ENCODE measurements around the gene ZNF254. TPM values are rescaled to one million over a fixed set of nuclear protein-coding genes. Genes with fewer than 3 reads are reported as not detected.

ZNF254 gene
- total and polyA plus RNA-seq, 9 of the 15 experiments (the other 6 are each of a cell fraction or from before 2014, with no cell fraction given), result 10.7 to 22.1 (median 14.2) TPM

- Histone ChIP-seq H3K27ac (ENCODE audit: extremely low read depth, low read depth, low read length) (no peak overlapping the region), H2AFZ (ENCODE audit: low read depth, low read length) (no peak overlapping the region), H3K79me2 (ENCODE audit: control insufficient read depth, insufficient read depth, low read length) (no peaks in the 10 kb centered on the region), H3K9me1 (ENCODE audit: control insufficient read depth, insufficient read depth, low read length) (no peaks in the 10 kb centered on the region), H3K36me3 (ENCODE audit: control insufficient read depth, insufficient read depth, low read length) (peaks cover 33% of the 10 kb centered on the region; the same call in 2 of the 3 replicates), H3K4me3 (no peak overlapping the region), H3K9me3 (replicated peaks; ENCODE audit: control insufficient read depth, insufficient read depth, low read depth, low read length) (no peaks in the 10 kb centered on the region), H4K20me1 (replicated peaks; ENCODE audit: control insufficient read depth, insufficient read depth, low read length) (no peaks in the 10 kb centered on the region), H3K4me2 (ENCODE audit: insufficient read depth, low read length) (no peak overlapping the region), H3K4me1 (replicated peaks in 1 of 2; ENCODE audit: control insufficient read depth in 2 of 2, insufficient read depth in 2 of 2, low read length in 2 of 2) (no peaks in the 10 kb centered on the region), H3K9ac (ENCODE audit: insufficient read depth in 1 of 2, low read depth in 2 of 2, low read length in 2 of 2) (no peak overlapping the region), H3K27me3 (ENCODE audit: control insufficient read depth in 2 of 2, insufficient read depth in 2 of 2, low read length in 2 of 2) (no peaks in the 10 kb centered on the region)
- POLR2A ChIA-PET, result no interaction called here
- CTCF ChIA-PET (ENCODE audit: low intra/inter-chr PET ratio), result no interaction called here
- ATAC-seq (peak; percentile 57; the same call in 1 of the 3 replicates), DNase-seq (ENCODE audit: extremely low read depth in 1 of 4, low spot score in 3 of 4) (peak in 2 of 4 experiments; percentile 8 to 17), FAIRE-seq (no peak)
- in situ Hi-C loops (cut with MboI), result no loop called here
- BruUV-seq (replicated peaks), result no TSS peak
- 44% methylated on average over 1 of the region's 1 CpG for WGBS (ENCODE audit: insufficient coverage, low coverage, missing lambda C conversion rate)
- no peak for TF ChIP-seq ZBTB5 (IDR thresholded peaks at IDR 0.05)
- no peak for TF ChIP-seq L3MBTL2 (IDR thresholded peaks at IDR 0.05)
- TF ChIP-seq XRCC4 (IDR thresholded peaks at IDR 0.05; ENCODE audit: extremely low read depth, insufficient read depth, insufficient read length), result no peak
- no peak for TF ChIP-seq BRCA1 (IDR thresholded peaks at IDR 0.05)
- TF ChIP-seq BRCA1 (CRISPR knock-in tag; IDR thresholded peaks at IDR 0.05), result no peak
- no peak for TF ChIP-seq MTA1 (IDR thresholded peaks at IDR 0.05; ENCODE audit: borderline replicate concordance)
- no peak for TF ChIP-seq LCOR (CRISPR knock-in tag; IDR thresholded peaks at IDR 0.05)
- TF ChIP-seq U2AF2 (optimal IDR thresholded peaks at IDR 0.05; ENCODE audit: low read depth, low read length), result no peak
- TF ChIP-seq POLR2AphosphoS2 (IDR thresholded peaks at IDR 0.05; ENCODE audit: low read length), result no peak
- no peak for TF ChIP-seq SRF (CRISPR knock-in tag; IDR thresholded peaks at IDR 0.05)
- TF ChIP-seq STAT6 (CRISPR knock-in tag; IDR thresholded peaks at IDR 0.05), result no peak
- TF ChIP-seq PHF20 (IDR thresholded peaks at IDR 0.05; ENCODE audit: partially characterized antibody), result no peak
- no peak for TF ChIP-seq POLR2H (tag; IDR thresholded peaks at IDR 0.05; ENCODE audit: low read depth)
- intact Hi-C loops (cut with micrococcal nuclease), result no loop called here
Measured at GRCh38 chr19:24046550-24046949, 40.4 kb upstream of the ZNF254 start.

All from K562 (cell line).